ENCODE results near the gene BCAR1.
"Not testable (repeated sequence)": the region's sequence is repeated elsewhere in the genome, so short reads cannot be mapped to it uniquely, and the experiment has no call there.

BCAR1 gene

GRCh38 chr16:75224306-75225082 lies 26.9 kb downstream of the BCAR1 start:
- DNase-seq (ENCODE audit: low spot score) = no peak

GRCh38 chr16:75223129-75223528 lies 28.3 kb downstream of the BCAR1 start:
- DNase-seq (ENCODE audit: low spot score) = not testable (repeated sequence)

GRCh38 chr16:75222271-75222783 lies 29.1 kb downstream of the BCAR1 start:
- DNase-seq (ENCODE audit: low spot score) = no peak

- DNase-seq (ENCODE audit: low spot score) = peak; percentile 44
Measured at GRCh38 chr16:75219838-75220237, 31.6 kb downstream of the BCAR1 start.

- DNase-seq (ENCODE audit: low spot score) = no peak
Measured at GRCh38 chr16:75219088-75219487, 32.3 kb downstream of the BCAR1 start.

GRCh38 chr16:75218256-75219076 lies 33.0 kb downstream of the BCAR1 start, which contains the start of gene CTRB1:
CTRB1 (plus strand) TSS chr16:75218988; CDS start chr16:75219008, 20 bp downstream.
- DNase-seq (ENCODE audit: low spot score) = no peak

GRCh38 chr16:75217389-75217851 lies 34.0 kb downstream of the BCAR1 start:
- DNase-seq (ENCODE audit: low spot score) = no peak

GRCh38 chr16:75216576-75216975 lies 34.8 kb downstream of the BCAR1 start:
- DNase-seq (ENCODE audit: low spot score) = no peak

- no peak for DNase-seq (ENCODE audit: low spot score)
Measured at GRCh38 chr16:75216127-75216526, 35.3 kb downstream of the BCAR1 start.

GRCh38 chr16:75211286-75211685 lies 40.1 kb downstream of the BCAR1 start:
- DNase-seq (ENCODE audit: low spot score) = not testable (repeated sequence)

- no peak for DNase-seq (ENCODE audit: low spot score)
Measured at GRCh38 chr16:75209944-75210343, 41.5 kb downstream of the BCAR1 start.

- DNase-seq (ENCODE audit: low spot score) = not testable (repeated sequence)
Measured at GRCh38 chr16:75209514-75209913, 41.9 kb downstream of the BCAR1 start.

GRCh38 chr16:75208861-75209505 lies 42.4 kb downstream of the BCAR1 start:
- no peak for DNase-seq (ENCODE audit: low spot score)

- no peak for DNase-seq (ENCODE audit: low spot score)
Measured at GRCh38 chr16:75208242-75208825, 43.1 kb downstream of the BCAR1 start.

- no peak for DNase-seq (ENCODE audit: low spot score)
Measured at GRCh38 chr16:75207831-75208230, 43.6 kb downstream of the BCAR1 start.

- DNase-seq (ENCODE audit: low spot score) = no peak
Measured at GRCh38 chr16:75206749-75207451, 44.5 kb downstream of the BCAR1 start, which contains the start of gene CTRB2. CTRB2 (minus strand) TSS chr16:75207161; CDS start chr16:75207141, 20 bp downstream.

GRCh38 chr16:75205961-75206748 lies 45.3 kb downstream of the BCAR1 start:
- not testable (repeated sequence) for DNase-seq (ENCODE audit: low spot score)

- DNase-seq (ENCODE audit: low spot score) = not testable (repeated sequence)
Measured at GRCh38 chr16:75205438-75205837, 46.0 kb downstream of the BCAR1 start.

- not testable (repeated sequence) for DNase-seq (ENCODE audit: low spot score)
Measured at GRCh38 chr16:75204905-75205304, 46.5 kb downstream of the BCAR1 start.

- no peak for DNase-seq (ENCODE audit: low spot score)
Measured at GRCh38 chr16:75204410-75204758, 47.0 kb downstream of the BCAR1 start.
